GM21529 (cell line): ENCODE measurements around the gene CYFIP2.

Source experiments
- ATAC-seq: cut with Tn5 transposase; IDR thresholded peaks from one replicate; pipeline ENCODE4 v1.9.1; 2021; ENCODE audit not compliant: unreplicated experiment

The CYFIP2 gene

DNA sequence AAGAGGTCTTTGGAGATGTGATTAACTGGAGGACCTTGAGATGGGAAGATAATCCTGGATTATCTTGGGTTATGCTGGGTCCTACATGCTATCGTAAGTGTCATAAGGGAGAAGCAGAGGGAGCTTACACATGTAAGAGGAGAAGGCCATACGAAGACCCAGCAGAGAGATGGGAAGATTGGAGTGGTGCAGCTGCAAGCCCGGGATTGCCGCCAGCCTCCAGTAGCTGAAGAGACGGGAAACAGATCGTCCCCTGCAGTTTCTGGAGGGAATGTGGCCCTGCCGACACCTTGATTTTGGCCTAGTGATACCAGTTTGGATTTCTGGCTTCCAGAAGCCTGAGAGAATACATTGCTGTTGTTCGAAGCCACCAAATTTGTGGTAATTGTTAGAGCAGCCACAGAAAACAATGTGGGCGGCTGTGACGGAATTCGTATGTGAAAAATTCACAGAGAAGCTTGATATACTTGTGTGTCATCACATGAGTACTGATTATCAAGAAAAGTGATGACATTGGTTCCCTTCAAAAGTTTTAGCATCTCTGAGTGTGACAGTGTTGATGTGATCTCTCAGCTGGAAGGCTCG lies 86.9 kb downstream of the CYFIP2 start:
- no peak for ATAC-seq

DNA sequence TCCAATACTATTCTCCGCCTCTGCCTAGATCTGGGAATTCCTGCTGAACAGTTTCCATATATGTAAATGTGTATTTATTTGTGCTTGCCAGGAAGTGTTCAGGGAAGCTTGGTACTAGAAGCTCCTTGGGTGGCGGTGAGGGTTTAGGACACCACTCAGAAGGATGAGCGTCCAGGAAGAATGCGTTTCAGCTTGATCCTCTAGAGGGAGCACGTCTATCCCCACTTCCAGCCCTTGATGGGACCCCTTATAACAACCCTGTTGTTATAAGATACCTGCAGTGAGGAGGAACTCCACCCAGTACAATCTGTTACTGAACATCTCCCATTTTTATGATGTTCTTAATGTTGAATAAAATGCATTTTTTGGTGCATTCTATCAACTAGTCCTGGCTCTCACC lies 88.9 kb downstream of the CYFIP2 start:
- no peak for ATAC-seq

DNA sequence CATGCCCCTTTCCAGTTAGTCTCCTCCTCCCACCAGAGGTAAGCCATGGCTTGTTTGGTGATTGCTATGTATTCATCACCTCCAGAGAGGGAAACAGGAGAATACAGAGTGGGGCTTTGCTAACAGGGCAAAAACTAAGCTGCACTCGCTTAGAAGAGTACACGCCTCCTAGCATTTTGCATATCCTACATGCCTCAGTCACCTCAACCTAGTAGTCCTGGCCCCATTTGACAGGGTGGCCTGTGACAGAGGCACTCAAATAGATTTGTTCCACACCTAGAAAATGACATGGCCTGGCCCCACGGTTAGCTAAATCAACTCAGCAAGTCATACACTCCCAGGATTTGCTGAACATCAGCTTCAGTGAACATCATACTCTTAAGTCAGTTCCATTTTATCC lies 90.7 kb downstream of the CYFIP2 start:
- ATAC-seq = no peak

DNA sequence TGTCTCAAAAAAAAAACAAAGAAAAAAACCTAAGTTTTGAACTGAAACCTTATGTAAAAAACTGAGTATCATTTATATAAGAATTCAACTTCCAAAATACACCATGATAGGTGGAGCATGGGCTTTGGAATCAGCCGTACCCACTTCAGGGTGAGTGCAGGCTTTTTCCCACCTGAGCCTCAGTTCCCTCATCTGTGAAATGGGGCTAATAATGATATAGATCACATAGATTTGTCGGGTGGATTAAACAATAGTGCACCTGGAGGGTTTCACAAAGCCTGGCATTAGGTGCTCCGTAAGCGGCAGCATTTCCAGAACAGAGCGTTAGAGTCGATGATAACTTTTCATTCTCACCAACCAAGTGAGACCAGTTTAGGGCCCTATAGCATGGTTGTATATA lies 91.9 kb downstream of the CYFIP2 start:
- ATAC-seq = no peak

DNA sequence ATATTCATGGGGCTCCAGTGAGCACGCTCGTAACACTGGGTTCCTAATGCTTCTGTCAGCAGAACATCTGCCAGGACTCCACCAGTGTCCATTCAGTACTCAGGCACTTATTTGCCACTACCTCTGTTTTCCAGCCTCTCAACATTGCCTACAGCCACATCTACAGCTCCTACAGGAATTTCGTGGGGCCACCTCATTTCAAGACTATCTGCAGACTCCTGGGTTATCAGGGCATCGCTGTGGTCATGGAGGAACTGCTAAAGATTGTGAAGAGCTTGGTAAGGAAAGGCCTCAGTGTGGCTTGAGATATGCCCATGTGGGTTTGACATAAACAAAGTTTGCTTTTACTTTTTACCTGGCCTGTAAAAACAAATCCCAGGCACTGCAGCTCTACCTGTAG lies 92.9 kb downstream of the CYFIP2 start:
- no peak for ATAC-seq

DNA sequence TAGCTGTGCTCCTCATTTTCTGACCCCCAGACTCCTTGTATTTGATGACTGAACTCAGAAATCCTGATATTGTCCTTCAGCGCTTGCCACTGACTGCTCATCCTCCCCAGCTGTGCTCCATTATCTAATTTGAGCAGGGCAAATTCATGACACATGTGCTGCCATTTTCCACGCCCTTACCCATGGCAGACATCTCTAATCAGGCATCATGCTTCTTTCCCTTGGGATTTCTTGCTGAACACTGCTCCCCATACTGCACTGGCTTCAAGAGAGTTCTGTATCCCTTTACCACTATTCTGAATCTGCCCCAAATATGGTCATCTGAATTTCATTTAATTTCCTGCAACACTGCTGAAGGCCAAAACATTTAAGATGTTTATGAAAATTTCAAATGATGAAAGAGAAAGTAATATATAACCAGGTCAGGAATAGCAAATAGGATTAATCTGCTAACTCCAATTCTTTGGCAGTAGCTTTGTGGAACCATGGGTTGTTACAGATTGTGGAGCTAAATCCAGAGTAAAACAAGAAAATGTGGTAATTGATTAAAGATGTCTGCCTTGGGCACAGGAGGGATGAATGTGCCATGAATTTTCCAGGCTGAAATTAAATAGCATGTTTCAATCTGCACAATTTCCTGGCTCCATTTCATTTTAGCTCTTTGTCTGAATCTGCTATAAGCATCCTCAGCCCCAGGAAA lies 93.6 kb downstream of the CYFIP2 start:
- ATAC-seq = no peak

DNA sequence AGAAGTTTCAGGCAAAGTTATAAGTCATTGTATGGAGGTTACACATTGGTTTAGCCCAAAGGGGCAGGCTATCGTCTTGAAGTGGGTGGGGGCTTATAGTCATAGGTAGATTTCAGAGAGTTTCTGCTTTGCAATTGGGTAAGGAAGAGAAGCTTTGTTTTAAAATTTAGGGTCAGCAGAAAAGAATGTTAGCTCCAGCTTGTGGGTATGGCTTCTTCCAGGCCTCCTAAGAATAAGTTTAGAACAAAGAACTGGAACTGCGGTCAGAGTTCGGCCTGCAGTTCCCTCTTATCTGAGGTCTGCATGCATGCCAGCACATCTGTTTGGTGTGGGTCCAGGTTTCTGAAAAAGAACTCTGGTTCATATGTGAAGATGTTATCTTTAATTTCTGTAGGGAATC lies 96.1 kb downstream of the CYFIP2 start:
- no peak for ATAC-seq

DNA sequence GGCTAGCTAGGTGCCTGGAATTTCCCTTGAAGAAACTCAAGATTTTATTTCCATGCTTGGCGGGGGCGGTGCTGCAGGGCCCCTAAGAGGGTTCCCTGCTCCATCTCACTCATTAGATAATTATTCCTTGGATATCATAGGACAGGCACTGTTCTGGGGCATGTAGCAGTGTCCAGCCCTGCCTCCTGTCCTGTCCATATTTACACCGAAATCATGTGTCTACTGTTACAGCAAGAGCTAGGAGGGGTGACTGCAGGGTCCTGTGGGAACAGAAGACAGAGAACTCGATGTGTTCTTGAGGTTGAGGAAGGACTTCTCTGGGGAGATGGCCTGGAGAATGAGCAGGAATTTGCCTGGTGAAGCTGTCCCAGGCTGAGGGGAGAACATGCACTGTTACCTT lies 96.6 kb downstream of the CYFIP2 start:
- no peak for ATAC-seq

DNA sequence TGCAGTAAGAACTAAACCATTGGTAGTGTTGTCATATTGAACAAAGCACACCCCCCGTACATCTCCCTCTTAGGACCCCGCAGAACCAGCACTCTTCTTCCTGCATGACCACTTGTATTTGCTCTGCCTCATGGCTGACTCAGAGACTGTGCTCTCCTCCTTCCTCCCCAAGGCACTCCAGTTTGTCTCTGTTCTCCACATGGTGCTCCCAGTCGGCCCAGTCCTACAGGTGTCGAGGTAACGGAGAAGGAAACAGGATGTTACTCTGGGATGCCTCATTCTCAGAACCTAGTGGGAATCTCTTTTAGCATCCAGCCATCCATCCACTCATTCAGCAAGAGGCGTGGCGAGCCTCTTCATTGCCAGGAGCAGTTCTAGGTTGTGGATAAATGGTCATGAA lies 97.1 kb downstream of the CYFIP2 start:
- ATAC-seq = no peak

DNA sequence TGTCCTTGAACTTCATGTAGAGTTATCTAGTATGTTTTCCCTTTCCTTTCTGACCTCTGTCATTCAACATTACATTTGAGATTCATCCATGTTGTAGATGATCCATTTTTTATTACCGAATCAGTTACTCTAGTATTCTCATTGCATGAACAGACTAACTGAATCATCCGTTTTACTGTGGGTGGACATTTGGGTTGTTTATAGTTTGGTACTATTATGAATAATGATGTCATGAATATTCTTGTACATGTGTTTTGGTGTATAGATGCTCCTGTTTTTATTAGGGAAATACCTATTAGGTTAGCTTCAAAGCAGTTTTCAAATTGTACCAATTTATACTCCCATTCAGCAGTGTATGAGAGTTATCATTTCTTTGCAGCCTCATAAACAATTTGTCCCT lies 99.8 kb downstream of the CYFIP2 start:
- no peak for ATAC-seq

DNA sequence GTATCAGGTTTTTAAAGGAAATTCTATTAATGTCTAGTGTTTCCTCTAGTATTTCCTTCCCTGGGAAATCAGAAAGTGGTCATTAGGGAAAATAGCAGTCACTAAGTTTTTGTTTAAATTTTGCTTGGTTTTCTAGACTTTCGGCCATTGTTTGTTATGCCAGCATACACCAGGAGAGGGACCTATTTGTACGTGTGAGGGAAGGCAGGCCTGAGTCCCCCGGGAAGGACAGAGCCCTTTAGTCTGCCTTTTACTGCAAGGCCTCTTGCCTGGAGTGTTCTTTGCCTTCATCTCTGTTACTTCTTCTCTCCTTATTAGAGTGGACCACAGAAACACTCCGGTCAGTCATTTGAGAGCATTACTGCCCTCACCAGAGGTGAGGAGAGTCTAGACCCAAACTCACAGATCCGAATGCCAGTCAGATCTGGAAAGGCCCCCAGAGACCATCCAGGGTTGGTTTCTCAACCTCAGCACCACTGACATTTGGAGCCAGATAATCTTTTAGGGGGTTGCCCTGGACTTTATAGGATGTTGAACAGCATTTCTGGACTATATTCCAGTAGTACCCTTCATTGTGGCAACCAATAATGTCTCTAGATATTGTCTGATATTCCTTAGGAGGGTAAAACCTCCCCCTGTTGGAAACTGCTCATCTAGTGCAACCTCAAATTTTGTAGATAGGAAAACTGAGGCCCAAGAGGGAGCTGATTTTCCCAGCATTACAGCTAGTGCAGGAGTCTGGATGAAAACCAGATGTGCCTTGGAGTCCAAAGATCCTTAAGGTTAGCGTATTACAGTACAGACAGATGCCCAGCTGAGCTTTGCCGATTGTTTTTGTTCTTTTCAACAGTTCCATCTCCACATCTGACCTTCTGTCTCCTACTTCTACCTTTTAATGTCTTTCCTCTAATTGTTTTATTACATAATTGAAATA lies 101.1 kb downstream of the CYFIP2 start:
- no peak for ATAC-seq

DNA sequence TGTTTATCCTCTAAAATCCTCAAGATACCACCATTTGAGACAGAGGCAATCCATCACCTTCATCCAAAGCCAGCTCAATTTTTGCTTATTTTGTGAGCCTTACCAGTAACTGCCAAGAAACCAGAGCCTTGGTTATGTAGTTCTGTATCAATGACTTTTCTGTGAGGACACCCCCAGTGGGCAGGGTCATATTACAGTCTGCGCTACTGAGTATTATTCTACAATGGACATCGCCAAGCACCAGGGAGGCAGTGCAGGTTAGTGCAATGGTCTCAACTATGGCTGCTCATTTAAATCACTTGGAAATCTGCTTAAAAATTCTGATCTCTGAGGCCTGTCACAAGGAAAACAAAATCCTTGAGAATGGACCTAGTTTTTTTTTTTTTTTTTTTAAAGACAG lies 103.6 kb downstream of the CYFIP2 start:
- no peak for ATAC-seq

DNA sequence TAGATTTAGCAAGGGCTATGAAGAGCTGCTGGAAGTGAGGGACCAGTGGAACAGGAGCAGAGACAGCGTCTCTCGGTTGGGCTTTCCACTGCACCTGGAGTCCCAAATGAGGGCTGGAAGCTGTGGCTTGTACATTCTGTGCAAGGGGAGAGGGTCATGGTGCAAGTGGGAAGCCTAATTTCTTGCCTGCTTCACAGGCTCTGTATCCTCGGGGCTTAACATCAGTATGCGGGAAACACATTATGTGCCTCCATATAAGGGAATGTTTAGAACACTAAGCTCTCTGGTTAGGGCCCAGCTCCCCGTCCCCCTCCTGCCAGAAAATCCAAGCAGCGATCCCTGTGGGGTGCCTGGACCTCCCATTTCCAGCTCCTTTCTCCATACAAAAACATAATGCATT lies 105.0 kb downstream of the CYFIP2 start:
- ATAC-seq = no peak

DNA sequence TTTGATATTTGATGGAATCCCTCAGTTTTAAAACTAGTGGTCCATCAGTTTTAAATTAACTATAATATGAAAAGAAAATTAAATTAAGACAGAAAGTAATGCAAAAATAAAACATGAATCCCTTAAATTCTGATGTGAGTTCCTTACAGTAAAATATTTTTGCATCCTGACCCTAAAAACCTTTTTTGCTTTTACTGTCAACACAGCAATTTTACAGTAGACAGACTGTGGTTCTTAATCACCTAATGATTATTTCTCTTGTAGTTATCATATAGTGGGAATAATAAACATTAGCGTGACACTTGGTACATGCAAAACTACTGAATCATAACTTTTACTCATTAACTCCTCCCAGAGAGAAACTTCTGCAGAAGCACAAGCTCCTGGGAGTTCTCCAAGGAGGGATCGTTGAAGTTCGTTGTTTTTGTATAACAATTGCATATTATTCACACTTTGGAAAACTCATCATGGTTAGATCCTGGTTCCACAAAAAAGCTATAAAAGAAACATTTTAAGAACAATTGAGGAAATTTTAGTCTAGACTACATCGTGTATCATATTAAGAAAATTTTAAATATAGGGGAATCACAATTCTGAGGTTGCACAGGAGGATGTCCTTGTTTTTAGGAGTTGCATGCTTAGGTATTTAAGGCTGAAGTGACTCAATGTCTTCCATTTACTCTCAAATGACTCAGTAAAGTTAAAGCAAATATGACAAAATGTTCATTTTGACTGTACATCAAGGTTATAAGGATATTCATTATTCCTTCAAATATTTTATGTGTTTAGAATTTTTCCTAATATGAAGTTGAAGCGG lies 105.9 kb downstream of the CYFIP2 start:
- no peak for ATAC-seq

DNA sequence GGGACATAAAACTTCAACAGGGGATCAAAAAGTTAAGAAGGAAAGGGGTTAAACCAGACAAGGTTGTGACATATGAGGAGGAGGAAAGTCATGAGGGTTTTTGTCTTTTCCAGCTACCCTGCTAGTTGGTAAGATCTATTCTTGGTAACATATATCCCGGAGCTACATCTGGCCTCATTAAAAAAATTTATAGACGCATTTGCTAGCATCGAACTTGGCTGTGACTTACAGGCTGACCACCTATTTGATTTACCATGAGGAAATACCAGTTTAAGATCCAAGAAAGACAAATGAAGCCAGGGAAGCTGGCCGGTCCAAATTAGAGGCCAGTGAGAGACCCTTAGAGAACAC lies 106.5 kb downstream of the CYFIP2 start:
- ATAC-seq = no peak

DNA sequence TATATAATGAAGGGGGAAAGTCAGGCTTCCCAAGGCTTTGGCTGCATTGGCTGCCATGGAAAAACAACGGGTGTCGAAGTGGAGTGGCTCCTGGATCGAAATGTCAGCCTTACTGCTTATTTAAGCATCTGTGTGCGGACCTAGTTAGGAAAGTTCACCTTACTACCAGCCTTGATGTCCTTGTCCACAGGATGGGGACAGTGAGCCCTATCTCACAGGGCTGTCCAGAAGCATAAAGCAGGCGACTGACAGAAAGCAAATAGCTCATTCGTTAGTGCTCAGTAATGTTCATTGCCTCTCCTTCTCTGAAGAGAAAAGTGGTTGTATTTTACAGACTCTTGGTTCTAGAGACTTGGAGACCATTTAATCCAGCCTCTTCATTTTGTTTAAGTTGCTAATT lies 112.6 kb downstream of the CYFIP2 start:
- ATAC-seq = no peak

DNA sequence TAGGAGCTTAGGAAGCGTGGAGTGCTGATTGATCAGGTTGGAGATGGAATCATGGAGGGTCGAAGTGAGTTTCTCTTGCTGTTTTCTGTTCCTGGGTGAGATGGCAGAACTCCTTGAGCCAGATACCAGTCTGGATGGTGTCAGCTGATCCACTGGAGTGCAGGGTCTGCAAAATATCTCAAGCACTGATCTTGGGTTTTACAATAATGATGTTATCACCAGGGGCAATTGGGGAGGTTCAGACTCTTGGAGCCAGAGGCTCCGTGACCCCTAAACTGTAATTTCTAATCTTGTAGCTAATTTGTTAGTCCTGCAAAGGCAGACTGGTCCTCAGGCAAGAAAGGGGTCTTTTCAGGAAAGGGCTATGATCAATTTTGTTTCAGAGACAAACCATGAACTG lies 114.1 kb downstream of the CYFIP2 start:
- ATAC-seq = no peak

DNA sequence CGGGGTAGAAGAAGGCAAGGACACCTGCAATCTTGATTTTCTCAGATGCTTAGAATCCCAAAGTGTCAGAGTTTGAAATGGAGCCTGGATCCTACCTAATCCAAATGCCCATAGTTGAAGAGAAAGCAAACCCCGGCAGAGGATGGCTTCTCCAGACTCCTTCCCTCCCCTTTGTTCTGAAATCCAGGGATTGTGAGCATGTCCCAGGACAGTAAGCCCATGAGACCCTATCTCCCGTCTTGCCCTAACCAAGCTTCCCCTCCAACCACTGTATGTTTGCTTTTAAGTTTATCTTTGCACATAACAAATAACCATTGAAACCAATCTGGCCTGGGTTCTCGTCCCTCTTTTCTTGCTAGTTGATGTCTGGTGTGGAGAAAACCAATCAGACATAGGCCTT lies 115.8 kb downstream of the CYFIP2 start:
- no peak for ATAC-seq

DNA sequence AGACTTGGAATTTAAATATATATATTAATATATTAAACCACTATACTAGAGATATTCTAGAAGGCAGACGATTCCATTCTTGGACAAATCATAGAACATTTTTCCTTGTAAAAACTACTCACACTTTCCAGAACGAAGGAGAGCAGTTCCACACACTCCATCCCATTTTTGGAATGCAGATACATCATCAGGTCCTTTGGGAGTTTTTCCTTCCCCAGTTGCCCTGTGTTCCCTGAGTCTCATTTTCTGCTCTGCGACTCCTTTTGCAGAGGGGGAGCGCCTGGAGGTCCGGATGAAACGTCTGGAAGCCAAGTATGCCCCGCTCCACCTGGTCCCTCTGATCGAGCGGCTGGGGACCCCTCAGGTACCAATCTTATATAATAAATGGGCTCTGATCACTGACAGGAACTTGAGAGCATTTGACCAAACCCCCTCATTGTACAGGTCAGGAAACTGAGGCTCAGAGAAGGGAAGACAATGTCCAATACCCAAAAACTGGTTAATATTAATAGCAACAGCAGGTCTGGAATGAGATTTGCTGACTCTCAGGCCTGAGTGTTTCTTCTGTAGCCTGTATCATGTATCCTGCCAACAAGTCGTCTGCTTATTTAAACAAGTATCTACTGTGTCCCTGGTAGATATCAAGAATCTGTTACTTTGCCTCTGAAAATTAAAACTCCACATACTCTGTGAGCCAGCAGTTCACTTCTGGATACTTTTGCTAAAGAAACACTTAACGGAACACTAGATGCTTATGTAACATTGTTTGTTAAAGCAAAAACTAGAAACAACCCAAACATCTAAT lies 117.3 kb downstream of the CYFIP2 start:
- no peak for ATAC-seq

DNA sequence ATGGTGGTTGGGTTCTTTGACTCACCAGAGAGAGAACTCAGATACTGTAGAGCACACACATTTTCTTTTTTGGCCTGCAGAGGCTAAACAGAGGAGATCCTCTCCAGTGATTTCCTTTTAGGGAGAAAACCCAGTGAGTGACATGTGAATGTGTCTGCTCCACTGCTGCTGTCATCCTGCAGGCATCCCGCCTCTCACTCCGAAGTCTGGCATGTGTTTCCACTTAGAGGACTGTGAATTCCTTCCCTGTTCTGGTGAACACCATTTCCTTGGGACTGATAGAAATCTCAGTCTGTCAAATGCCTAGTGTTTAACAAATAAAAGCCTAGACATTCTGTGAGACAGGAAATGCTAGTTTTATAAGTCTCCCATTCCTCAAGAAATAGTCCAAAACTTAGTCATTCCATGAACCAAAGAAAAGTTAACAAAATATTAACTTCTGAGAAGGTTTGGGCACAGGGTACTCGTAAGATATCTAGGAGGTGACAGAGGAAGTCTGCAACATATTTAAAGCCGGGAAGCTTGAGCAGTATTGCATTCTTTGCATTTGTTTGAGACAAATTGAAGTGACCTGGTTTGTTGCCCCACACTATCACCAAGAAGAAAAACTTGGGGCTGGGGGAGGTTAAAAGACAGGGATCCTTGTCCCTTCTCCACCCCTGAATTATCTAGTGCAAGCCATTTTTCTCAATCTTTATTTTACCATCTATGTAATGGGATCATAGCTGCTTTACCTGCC lies 119.2 kb downstream of the CYFIP2 start:
- no peak for ATAC-seq
